ENCODE results near the gene TAF1.

DNA sequence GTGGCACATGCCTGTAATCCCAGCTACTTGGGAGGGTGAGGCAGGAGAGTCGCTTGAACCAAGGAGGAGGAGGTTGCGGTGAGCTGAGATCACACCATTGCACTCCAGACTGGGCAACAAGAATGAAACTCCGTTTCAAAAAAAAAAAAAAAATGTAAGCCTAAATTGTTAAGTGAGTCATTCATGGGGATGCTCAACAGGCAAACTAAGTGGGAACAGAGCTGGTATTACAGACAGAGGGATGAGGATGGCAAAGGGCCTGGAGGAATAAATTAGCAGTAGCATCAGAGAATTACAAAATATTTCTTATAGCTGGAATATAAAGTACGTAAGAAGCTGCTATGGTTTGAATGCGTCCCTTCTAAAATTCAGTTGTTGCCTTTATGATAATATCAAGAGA lies 123.4 kb downstream of the TAF1 start:
- TF ChIP-seq TCFL5 (CRISPR knock-in tag; conservative IDR thresholded peaks at IDR 0.05) (no peak), ZNF644 (tag; IDR thresholded peaks at IDR 0.05; ENCODE audit: low read depth) (no peak), POLR2A (conservative IDR thresholded peaks at IDR 0.05) (no peak)
- TF ChIP-seq, protein P1, sequence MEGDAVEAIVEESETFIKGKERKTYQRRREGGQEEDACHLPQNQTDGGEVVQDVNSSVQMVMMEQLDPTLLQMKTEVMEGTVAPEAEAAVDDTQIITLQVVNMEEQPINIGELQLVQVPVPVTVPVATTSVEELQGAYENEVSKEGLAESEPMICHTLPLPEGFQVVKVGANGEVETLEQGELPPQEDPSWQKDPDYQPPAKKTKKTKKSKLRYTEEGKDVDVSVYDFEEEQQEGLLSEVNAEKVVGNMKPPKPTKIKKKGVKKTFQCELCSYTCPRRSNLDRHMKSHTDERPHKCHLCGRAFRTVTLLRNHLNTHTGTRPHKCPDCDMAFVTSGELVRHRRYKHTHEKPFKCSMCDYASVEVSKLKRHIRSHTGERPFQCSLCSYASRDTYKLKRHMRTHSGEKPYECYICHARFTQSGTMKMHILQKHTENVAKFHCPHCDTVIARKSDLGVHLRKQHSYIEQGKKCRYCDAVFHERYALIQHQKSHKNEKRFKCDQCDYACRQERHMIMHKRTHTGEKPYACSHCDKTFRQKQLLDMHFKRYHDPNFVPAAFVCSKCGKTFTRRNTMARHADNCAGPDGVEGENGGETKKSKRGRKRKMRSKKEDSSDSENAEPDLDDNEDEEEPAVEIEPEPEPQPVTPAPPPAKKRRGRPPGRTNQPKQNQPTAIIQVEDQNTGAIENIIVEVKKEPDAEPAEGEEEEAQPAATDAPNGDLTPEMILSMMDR (IDR thresholded peaks at IDR 0.05 in 2 of 3, conservative IDR thresholded peaks at IDR 0.05 in 1 of 3; ENCODE audit: insufficient read depth in 2 of 3, low read depth in 1 of 3, low read length in 3 of 3) = no peak
- TF ChIP-seq, protein P2, sequence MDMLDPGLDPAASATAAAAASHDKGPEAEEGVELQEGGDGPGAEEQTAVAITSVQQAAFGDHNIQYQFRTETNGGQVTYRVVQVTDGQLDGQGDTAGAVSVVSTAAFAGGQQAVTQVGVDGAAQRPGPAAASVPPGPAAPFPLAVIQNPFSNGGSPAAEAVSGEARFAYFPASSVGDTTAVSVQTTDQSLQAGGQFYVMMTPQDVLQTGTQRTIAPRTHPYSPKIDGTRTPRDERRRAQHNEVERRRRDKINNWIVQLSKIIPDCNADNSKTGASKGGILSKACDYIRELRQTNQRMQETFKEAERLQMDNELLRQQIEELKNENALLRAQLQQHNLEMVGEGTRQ (CRISPR knock-in tag; IDR thresholded peaks at IDR 0.05) = no peak

Data from K562 (cell line).